Thyroid gland (tissue), 4 donors: Measurements from ENCODE around the gene QKI. TPM values are rescaled to one million over a fixed set of nuclear protein-coding genes. Genes with fewer than 3 reads are reported as not detected.

ENCODE experiments used
- DNase-seq, 2 donors: peaks; one replicate each; pipeline ENCODE4 v3.0.0-alpha.2; 2019
- H3K27ac ChIP-seq, 3 donors: fragments of 200-600 bp; sonication (generic); 1 replicate in 2 of 3; 2 replicates in 1 of 3; pipeline ENCODE4 v1.5.1; 2016 to 2019; ENCODE audit warnings: mild to moderate bottlenecking in 1 of 3, moderate library complexity in 1 of 3
- H3K27me3 ChIP-seq: fragments of 200-600 bp; sonication (generic); one replicate; pipeline ENCODE4 v1.5.1; 2019
- H3K36me3 ChIP-seq, 2 donors: fragments of 200-600 bp; sonication (generic); one replicate each; pipeline ENCODE4 v1.5.1; 2016 to 2019
- H3K4me1 ChIP-seq, 2 donors: fragments of 200-600 bp; sonication (generic); one replicate each; pipeline ENCODE4 v1.5.1; 2017 to 2019
- H3K4me3 ChIP-seq, 3 donors: fragments of 200-600 bp; sonication (generic); replicated peaks in 1 of 3; 1 replicate in 2 of 3; 2 replicates in 1 of 3; pipeline ENCODE4 v1.5.1; 2016; ENCODE audit warnings: mild to moderate bottlenecking in 1 of 3
- H3K9me3 ChIP-seq: fragments of 200-600 bp; sonication (generic); one replicate; pipeline ENCODE4 v1.5.1; 2017
- POLR2A ChIP-seq, 2 donors: fragments of 450-650 bp; IDR thresholded peaks; one replicate each; pipeline ENCODE4 v1.6.1; 2017; ENCODE audit warnings: antibody characterized with exemption in 2 of 2, mild to moderate bottlenecking in 2 of 2, moderate library complexity in 1 of 2
- WGBS, 2 donors: methylation state at CpG; one replicate each; pipeline ENCODE4 v1.1.5; 2017; 5-methylcytosine and 5-hydroxymethylcytosine counted together
- intact Hi-C: fragments of 100-400 bp; cut with DNase I; formaldehyde crosslinking; loops from one replicate; pipeline ENCODE4 v1.15.1; 2023
- total RNA-seq, 4 donors: library from RNA; depleted of rRNA; stranded (reverse); fragments of >200 nt; gene quantifications; one replicate each; pipeline ENCODE4 v1.2.3, GENCODE V29; 2016
- TF ChIP-seq, protein P1 (sequence below), 6 experiments: fragments of 200-600 bp in 3 of 6; fragments of 450-650 bp in 3 of 6; sonication (generic) in 3 of 6; IDR thresholded peaks; one replicate each; pipeline ENCODE4 v1.5.1; 2016 to 2019; ENCODE audit warnings: antibody characterized with exemption in 6 of 6, mild to moderate bottlenecking in 2 of 6, inconsistent platforms in 1 of 6, moderate library complexity in 1 of 6

The QKI gene
- total RNA-seq, 4 donors from 2014 or later: 90.3 to 134 (median 101) TPM

DNA sequence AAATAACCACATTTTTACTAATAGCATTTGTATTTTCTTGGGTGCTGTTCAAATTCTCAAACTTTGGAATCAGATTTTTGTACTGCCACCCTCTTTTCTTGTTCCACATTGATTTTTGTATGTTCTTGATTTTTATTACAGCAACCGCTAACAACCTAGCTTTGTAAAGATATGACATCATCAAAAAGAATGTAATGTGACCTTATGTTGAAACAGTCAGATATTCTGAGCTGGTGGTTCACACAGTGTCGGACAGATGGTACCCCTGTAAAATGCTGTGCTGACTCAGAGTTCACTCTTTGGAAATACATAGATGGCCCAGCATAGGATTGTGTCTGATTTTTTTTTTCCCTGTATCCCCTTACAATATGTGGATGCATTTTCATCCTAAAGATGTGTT, 118.9 kb downstream of the QKI start:
- no peak for DNase-seq
- Histone ChIP-seq H3K4me1 (peaks cover 4 to 36% of the 10 kb centered on the region in 2 donors), H3K9me3 (no peaks in the 10 kb centered on the region), H3K27ac (no peak overlapping the region), H3K36me3 (no peaks in the 10 kb centered on the region), H3K27me3 (no peaks in the 10 kb centered on the region), H3K4me3 (no peak overlapping the region)
- intact Hi-C loops: no loop called here
- 82 to 92% methylated on average over 2 of the region's 2 CpGs for WGBS, 2 donors
- TF ChIP-seq, protein P1, sequence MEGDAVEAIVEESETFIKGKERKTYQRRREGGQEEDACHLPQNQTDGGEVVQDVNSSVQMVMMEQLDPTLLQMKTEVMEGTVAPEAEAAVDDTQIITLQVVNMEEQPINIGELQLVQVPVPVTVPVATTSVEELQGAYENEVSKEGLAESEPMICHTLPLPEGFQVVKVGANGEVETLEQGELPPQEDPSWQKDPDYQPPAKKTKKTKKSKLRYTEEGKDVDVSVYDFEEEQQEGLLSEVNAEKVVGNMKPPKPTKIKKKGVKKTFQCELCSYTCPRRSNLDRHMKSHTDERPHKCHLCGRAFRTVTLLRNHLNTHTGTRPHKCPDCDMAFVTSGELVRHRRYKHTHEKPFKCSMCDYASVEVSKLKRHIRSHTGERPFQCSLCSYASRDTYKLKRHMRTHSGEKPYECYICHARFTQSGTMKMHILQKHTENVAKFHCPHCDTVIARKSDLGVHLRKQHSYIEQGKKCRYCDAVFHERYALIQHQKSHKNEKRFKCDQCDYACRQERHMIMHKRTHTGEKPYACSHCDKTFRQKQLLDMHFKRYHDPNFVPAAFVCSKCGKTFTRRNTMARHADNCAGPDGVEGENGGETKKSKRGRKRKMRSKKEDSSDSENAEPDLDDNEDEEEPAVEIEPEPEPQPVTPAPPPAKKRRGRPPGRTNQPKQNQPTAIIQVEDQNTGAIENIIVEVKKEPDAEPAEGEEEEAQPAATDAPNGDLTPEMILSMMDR (IDR thresholded peaks at IDR 0.05): no peak
- TF ChIP-seq POLR2A (IDR thresholded peaks at IDR 0.05): no peak

DNA sequence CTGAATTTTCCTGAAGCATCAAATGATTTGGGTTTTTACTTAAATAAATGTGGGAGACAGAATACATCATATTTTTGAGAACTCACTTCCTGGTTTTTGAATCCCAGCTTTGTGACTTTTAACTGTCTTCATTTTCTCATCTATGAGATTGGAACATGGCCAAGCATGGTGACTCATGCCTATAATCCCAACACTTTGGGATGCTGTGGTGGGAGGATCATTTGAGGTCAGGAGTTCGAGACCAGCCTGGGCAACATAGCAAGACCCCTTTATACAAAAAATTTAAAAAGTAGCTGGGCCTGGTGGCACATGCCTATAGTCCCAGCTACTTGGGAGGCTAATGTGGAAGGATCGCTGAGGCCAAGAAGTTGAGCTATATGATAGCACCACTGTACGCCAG, 122.3 kb downstream of the QKI start:
- Histone ChIP-seq H3K36me3 (no peaks in the 10 kb centered on the region), H3K9me3 (no peaks in the 10 kb centered on the region), H3K27me3 (no peaks in the 10 kb centered on the region), H3K4me1 (peaks cover 13 to 16% of the 10 kb centered on the region in 2 donors), H3K4me3 (no peak overlapping the region), H3K27ac (no peak overlapping the region)
- intact Hi-C loops: no loop called here
- 97 to 100% methylated on average over 3 of the region's 3 CpGs for WGBS, 2 donors
- no peak for DNase-seq
- TF ChIP-seq, protein P1 (IDR thresholded peaks at IDR 0.05): no peak
- TF ChIP-seq POLR2A (IDR thresholded peaks at IDR 0.05): no peak

DNA sequence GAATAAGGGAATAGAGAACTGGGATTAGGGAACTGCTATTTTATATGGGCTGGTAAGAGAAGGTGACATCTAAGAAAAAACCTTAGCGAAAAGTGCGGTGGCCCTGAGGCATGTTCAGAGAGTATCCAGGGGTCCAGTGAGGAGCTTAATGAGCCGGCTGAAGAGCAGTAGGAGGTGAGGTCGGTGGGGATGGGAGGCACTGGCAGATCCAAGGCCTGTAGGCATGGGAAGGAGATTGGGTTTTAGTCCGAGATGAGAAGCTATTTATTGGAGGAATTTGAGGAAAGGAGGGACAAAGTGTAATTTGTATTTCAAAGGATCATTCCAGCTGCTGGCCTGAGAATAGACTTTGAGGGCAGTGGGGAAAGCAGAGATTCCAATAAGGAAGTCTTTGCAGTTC, 123.8 kb downstream of the QKI start:
- H3K27me3 ChIP-seq: no peaks in the 10 kb centered on the region
- peaks cover 9 to 13% of the 10 kb centered on the region in 2 donors for H3K4me1 ChIP-seq
- WGBS, 2 donors: 92% methylated on average over 5 of the region's 5 CpGs
- no peaks in the 10 kb centered on the region for H3K9me3 ChIP-seq
- no peak for TF ChIP-seq POLR2A (IDR thresholded peaks at IDR 0.05)
- TF ChIP-seq, protein P1 (IDR thresholded peaks at IDR 0.05): no peak
- no peak overlapping the region for H3K4me3 ChIP-seq
- H3K36me3 ChIP-seq: no peaks in the 10 kb centered on the region
- intact Hi-C loops: no loop called here
- no peak for DNase-seq
- H3K27ac ChIP-seq: no peak overlapping the region

DNA sequence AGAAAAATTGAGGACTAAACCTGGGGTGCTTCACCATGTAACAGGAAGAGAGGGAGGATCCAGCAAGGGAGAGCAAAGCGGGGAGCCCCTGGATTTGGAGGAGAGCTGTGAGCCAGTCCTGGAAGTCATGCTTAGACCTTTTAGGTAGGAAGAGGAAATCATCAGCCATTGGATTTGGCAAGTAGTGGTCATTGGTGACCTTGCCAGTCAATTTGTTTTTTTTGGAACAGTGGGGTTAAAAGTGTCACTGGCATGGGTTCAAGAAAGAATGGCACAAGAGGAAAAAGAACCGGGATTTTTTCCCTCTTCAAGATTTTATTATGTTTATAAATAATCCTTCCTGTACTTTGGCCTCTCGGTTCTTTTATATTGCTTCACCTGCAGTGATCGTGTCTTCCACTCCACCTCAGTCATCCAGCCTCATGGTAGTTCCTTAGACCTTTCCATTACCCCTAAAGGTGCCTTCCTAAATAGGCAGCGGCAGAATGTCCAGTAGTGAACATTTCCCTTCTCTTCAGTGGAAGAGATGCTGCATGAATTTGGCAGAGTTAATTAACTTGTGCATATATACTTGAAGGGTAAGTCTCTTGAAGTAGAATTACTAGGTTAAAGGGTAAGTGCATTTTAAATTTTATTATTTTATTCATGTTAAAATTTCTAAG, 124.7 kb downstream of the QKI start:
- intact Hi-C loops: no loop called here
- H3K9me3 ChIP-seq: no peaks in the 10 kb centered on the region
- 68 to 76% methylated on average over 5 of the region's 5 CpGs for WGBS, 2 donors

DNA sequence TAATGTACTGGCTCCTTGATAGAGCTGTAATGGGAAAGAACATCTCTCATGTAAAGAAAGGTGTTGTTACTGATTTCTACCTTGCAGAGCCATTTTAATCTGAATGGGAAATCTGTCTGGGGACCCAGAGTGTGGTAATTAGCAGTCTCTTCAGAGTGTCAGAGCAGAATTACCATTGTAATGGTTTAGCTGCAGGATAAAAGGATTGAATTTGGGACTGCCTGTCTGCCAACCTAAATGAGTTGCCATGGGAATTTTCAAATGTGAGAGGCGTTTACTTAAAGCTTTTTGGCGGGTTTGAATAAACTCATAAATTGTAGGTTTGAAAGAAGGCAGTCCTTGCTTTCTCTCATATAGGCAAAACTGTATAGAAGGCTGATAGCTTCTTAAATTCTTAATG, 128.8 kb downstream of the QKI start:
- no peak for TF ChIP-seq POLR2A (IDR thresholded peaks at IDR 0.05)
- TF ChIP-seq, protein P1 (IDR thresholded peaks at IDR 0.05): no peak
- Histone ChIP-seq H3K27ac (no peak overlapping the region), H3K4me1 (peaks cover 0 to 10% of the 10 kb centered on the region in 2 donors), H3K27me3 (no peaks in the 10 kb centered on the region), H3K9me3 (no peaks in the 10 kb centered on the region), H3K4me3 (no peak overlapping the region), H3K36me3 (no peaks in the 10 kb centered on the region)
- intact Hi-C loops: no loop called here
- no peak for DNase-seq
- WGBS, 2 donors: 92 to 98% methylated on average over 2 of the region's 2 CpGs

More for the DNA sequence above, 124.7 kb downstream of the QKI start:
- no peaks in the 10 kb centered on the region for H3K27me3 ChIP-seq
- no peak overlapping the region for H3K4me3 ChIP-seq
- H3K27ac ChIP-seq: no peak overlapping the region
- TF ChIP-seq, protein P1 (IDR thresholded peaks at IDR 0.05): no peak
- no peak for TF ChIP-seq POLR2A (IDR thresholded peaks at IDR 0.05)
- no peaks in the 10 kb centered on the region for H3K36me3 ChIP-seq
- DNase-seq: no peak
- H3K4me1 ChIP-seq: peaks cover under 1 to 11% of the 10 kb centered on the region in 2 donors
